Measurements from ENCODE around the gene SLCO3A1. TPM values are rescaled to one million over a fixed set of nuclear protein-coding genes. Genes with fewer than 3 reads are reported as not detected.

Gene SLCO3A1
- total and polyA plus RNA-seq, 4 donors, result 1.6 to 3.6 (median 2.4) TPM

GRCh38 chr15:92079647-92080255, 226.2 kb downstream of the SLCO3A1 start:
- H3K4me1 ChIP-seq (ENCODE audit: control insufficient read depth in 4 of 4, insufficient read depth in 4 of 4, low read length in 3 of 4), result peaks cover 0 to 7% (median 0%) of the 10 kb centered on the region in 4 donors
- H3K9ac ChIP-seq (ENCODE audit: low read depth in 1 of 2, low read length in 2 of 2), result no peak overlapping the region
- H3K27me3 ChIP-seq (ENCODE audit: control insufficient read depth in 4 of 4, insufficient read depth in 4 of 4, low read length in 3 of 4), result no peaks in the 10 kb centered on the region
- no peak for TF ChIP-seq FOXA2 (IDR thresholded peaks at IDR 0.05)
- no peak for TF ChIP-seq HNF4A (conservative IDR thresholded peaks at IDR 0.05)
- no peak for TF ChIP-seq EGR1 (IDR thresholded peaks at IDR 0.05; ENCODE audit: low read depth in 2 of 2)
- no peak for TF ChIP-seq YY1 (IDR thresholded peaks at IDR 0.05)
- no peak for TF ChIP-seq SP1 (IDR thresholded peaks at IDR 0.05)
- TF ChIP-seq MAX (IDR thresholded peaks at IDR 0.05), result no peak
- TF ChIP-seq TAF1 (conservative IDR thresholded peaks at IDR 0.05), result no peak
- TF ChIP-seq FOXA1 (IDR thresholded peaks at IDR 0.05), result no peak
- no peak for TF ChIP-seq RAD21 (IDR thresholded peaks at IDR 0.05)
- TF ChIP-seq JUND (IDR thresholded peaks at IDR 0.05), result no peak
- TF ChIP-seq HNF4G (IDR thresholded peaks at IDR 0.05), result no peak
- TF ChIP-seq GABPA (IDR thresholded peaks at IDR 0.05 in 1 of 2, conservative IDR thresholded peaks at IDR 0.05 in 1 of 2), result no peak
- no peak for TF ChIP-seq NR2F2 (IDR thresholded peaks at IDR 0.05)
- no peak for TF ChIP-seq RXRA (IDR thresholded peaks at IDR 0.05)
- no peak for TF ChIP-seq REST (IDR thresholded peaks at IDR 0.05)
- no peak for TF ChIP-seq CTCF (IDR thresholded peaks at IDR 0.05; ENCODE audit: low read depth, low read length, missing input control)
- no peak for TF ChIP-seq ATF3 (IDR thresholded peaks at IDR 0.05)
- TF ChIP-seq ZBTB33 (IDR thresholded peaks at IDR 0.05), result no peak
- H3K36me3 ChIP-seq (ENCODE audit: control insufficient read depth in 4 of 4, insufficient read depth in 3 of 4, low read depth in 1 of 4, low read length in 3 of 4), result no peaks in the 10 kb centered on the region
- no peak overlapping the region for H3K4me3 ChIP-seq (ENCODE audit: low read depth in 1 of 3, low read length in 3 of 3)
- H3K9me3 ChIP-seq (ENCODE audit: control insufficient read depth in 4 of 4, low read length in 3 of 4), result no peaks in the 10 kb centered on the region
- H3K27ac ChIP-seq (ENCODE audit: low read depth in 1 of 2, low read length in 2 of 2), result no peak overlapping the region
- WGBS, result 85% methylated on average over 10 of the region's 10 CpGs
- no peak for DNase-seq (ENCODE audit: low spot score)
